Lower leg skin (tissue), 4 donors: Measurements from ENCODE around the gene CAMKMT. TPM values are rescaled to one million over a fixed set of nuclear protein-coding genes. Genes with fewer than 3 reads are reported as not detected.

Source experiments
- DNase-seq, 2 donors: peaks; one replicate each; pipeline ENCODE4 v3.0.0-alpha.2; 2019; ENCODE audit warnings: low spot score in 2 of 2
- H3K4me3 ChIP-seq: fragments of 200-600 bp; sonication (generic); 2 replicates; pipeline ENCODE4 v1.5.1; 2017; ENCODE audit warnings: mild to moderate bottlenecking, low read depth; ENCODE audit not compliant: poor library complexity, severe bottlenecking
- CTCF ChIP-seq, 3 donors: fragments of 450-650 bp; IDR thresholded peaks; one replicate each; pipeline ENCODE4 v1.5.1; 2016; ENCODE audit warnings: antibody characterized with exemption in 3 of 3, mild to moderate bottlenecking in 3 of 3, moderate library complexity in 2 of 3
- POLR2A ChIP-seq, 2 donors: fragments of 450-650 bp; IDR thresholded peaks; one replicate each; pipeline ENCODE4 v1.6.1; 2016 to 2017; ENCODE audit warnings: antibody characterized with exemption in 2 of 2, mild to moderate bottlenecking in 1 of 2, moderate library complexity in 1 of 2
- WGBS, 2 donors: methylation state at CpG; one replicate each; pipeline ENCODE4 v1.1.5; 2018; 5-methylcytosine and 5-hydroxymethylcytosine counted together
- intact Hi-C: fragments of 100-400 bp; cut with DNase I; formaldehyde crosslinking; loops from one replicate; pipeline ENCODE4 v1.15.0; 2023; ENCODE audit warnings: low total_unique reads
- total RNA-seq, 4 donors: library from RNA; depleted of rRNA; stranded (reverse); fragments of >200 nt; gene quantifications; one replicate each; pipeline ENCODE4 v1.1.0, GENCODE V29; 2016

Gene CAMKMT
- total RNA-seq, 4 donors from 2014 or later = 4.2 to 18.3 (median 9.8) TPM

DNA sequence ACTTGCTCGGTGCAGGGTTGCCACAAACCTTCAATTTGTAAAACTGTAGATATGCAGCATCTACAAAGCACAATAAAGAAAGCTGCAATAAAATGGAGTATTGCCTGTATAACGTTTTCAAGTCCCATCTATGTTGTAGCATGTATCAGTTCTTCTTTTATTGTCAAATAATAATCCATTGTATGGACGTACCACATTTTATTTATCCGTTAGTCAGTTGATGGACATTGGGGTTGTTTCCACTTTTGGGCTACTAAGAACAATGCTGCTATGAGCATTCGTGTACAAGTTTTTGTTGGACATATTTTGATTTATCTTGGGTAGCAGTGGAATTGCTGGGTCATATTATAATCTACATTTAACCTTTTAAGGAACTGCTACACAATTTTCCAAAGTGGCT is 339.1 kb downstream of the CAMKMT start:
- H3K4me3 ChIP-seq = no peak overlapping the region
- DNase-seq = no peak
- intact Hi-C loops = no loop called here
- 96% methylated on average over 5 of the region's 5 CpGs for WGBS, 2 donors
- no peak for TF ChIP-seq CTCF (IDR thresholded peaks at IDR 0.05)
- no peak for TF ChIP-seq POLR2A (IDR thresholded peaks at IDR 0.05)

- no peak overlapping the region for H3K4me3 ChIP-seq
- no peak for DNase-seq
- TF ChIP-seq POLR2A (IDR thresholded peaks at IDR 0.05) = no peak
- TF ChIP-seq CTCF (IDR thresholded peaks at IDR 0.05) = no peak
- intact Hi-C loops = no loop called here
- WGBS, 2 donors = 85 to 93% methylated on average over 5 of the region's 5 CpGs
These were observed 343.6 kb downstream of the CAMKMT start for GRCh38 chr2:44705356-44705755.

- 95 to 96% methylated on average over 10 of the region's 10 CpGs for WGBS, 2 donors
- DNase-seq = no peak
- intact Hi-C loops = no loop called here
- TF ChIP-seq CTCF (IDR thresholded peaks at IDR 0.05) (no peak), POLR2A (IDR thresholded peaks at IDR 0.05) (no peak)
- no peak overlapping the region for H3K4me3 ChIP-seq
These were observed 344.2 kb downstream of the CAMKMT start for GRCh38 chr2:44705876-44706480.

GRCh38 chr2:44706681-44707553 is 345.2 kb downstream of the CAMKMT start:
- no peak for DNase-seq
- 95% methylated on average over 10 of the region's 10 CpGs for WGBS, 2 donors
- H3K4me3 ChIP-seq = no peak overlapping the region
- intact Hi-C loops = no loop called here
- no peak for TF ChIP-seq POLR2A (IDR thresholded peaks at IDR 0.05)
- TF ChIP-seq CTCF (IDR thresholded peaks at IDR 0.05) = no peak

GRCh38 chr2:44707945-44708660 is 346.4 kb downstream of the CAMKMT start:
- DNase-seq = no peak
- WGBS, 2 donors = 42% methylated on average over 4 of the region's 4 CpGs
- no peak for TF ChIP-seq CTCF (IDR thresholded peaks at IDR 0.05)
- TF ChIP-seq POLR2A (IDR thresholded peaks at IDR 0.05) = no peak
- intact Hi-C loops = no loop called here
- H3K4me3 ChIP-seq = no peak overlapping the region
